EH (cell line): ENCODE results near the gene BUD31.
"Not testable (repeated sequence)": the region's sequence is repeated elsewhere in the genome, so short reads cannot be mapped to it uniquely, and the experiment has no call there.

Experiments used
- DNase-seq: peaks from one replicate; pipeline ENCODE4 v3.0.0-alpha.2; 2015; ENCODE audit warnings: low read depth

BUD31 gene

DNA sequence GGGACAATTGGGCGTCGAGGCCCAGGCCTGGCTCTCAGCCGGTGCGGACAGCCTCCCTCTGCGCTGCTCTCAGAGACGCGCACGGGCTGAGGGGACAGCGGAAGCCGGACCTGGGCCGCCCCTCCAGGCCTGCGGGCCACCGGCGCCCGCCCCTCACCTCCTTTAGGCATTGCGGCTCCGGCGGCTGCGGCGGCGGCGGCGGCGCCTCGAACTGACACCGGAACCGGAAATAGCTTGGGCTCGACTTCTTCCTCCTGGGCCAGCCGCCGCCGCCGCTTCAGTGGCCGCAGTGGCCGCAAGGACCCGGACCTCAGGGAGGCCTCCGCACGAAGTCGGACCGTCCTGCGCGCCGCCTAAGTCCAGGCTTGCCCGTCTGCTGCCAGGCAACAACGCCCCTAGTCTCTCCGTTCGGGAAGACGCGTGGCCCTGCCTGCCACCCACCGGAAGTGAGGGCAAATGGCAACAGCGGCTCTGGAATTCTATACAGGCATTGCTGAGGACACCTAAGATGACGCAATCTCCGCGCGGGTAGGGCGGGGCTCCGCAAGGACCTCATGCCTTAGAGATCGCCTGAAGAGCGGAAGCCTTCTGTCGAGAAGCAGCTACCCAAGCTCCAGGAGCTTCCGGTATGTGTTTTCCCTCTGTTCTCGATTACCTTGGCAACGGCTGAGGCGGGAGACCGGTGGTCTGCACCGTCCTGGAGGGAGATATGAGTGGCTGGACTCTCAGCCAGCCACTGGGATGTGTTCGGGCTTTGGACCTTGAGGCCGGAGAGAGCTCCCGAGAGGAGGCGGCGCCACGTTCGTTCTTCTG lies at the start of gene BUD31, which contains the start of gene PDAP1:
Gene BUD31, plus strand, starts transcription at position 591 of the 813 bp plus-strand sequence. CDS start 2,124 bp downstream, outside the sequence.
Gene PDAP1, minus strand, starts transcription at position 219 of the 813 bp plus-strand sequence. Its CDS starts 49 bp downstream, at position 170.
- peak; percentile 95 for DNase-seq

DNA sequence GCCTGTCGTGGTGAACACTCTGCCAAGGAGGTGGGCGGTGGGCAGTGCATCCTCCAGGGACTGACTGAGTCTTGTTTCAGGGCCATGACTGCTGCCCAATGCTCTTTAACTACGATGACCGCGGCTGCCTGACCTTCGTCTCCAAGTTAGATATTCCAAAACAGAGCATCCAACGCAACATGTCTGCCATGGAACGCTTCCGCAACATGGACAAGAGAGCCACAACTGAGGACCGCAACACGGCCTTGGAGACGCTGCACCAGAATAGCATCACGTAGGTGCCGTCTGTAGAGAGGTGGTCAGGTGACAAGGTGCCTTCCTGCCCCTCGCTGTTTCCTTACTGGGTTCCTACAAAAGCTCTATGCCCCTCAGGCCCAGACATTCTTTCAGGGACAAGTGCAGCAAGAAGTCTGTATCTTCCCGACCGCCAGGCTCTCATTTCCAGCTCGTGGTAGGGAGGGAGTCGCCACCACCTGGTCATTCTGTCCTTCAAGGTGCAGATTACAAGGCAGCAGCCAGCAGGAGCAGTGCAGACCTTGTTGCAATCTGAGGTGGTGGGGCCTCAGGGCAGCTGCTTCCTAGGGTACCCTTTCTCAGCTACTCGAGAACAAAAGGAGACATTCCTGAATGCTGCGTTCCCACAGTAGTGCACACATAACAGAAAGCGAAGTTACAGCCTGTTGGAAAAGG lies 49.2 kb upstream of the BUD31 start:
- no peak for DNase-seq

DNA sequence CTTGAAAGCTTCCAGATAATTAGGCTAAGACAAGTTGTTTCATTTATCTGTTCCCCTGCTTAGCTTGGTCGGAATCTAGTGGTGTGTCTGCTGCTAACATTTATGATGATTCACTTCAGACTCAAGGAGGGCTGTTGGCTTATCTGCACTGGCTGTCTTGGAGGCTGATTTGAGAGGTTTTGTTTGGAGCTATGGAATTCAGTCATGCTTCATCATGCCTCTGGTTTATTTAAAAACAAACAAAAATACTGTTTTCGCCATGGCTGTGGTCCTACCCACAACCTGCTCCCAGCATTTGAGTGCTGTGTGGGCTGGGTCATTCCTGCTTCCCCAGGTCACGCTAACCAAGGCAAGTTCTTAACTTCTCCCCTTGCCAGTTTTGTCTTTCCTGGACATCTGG lies 46.0 kb upstream of the BUD31 start:
- DNase-seq = peak; percentile 93

DNA sequence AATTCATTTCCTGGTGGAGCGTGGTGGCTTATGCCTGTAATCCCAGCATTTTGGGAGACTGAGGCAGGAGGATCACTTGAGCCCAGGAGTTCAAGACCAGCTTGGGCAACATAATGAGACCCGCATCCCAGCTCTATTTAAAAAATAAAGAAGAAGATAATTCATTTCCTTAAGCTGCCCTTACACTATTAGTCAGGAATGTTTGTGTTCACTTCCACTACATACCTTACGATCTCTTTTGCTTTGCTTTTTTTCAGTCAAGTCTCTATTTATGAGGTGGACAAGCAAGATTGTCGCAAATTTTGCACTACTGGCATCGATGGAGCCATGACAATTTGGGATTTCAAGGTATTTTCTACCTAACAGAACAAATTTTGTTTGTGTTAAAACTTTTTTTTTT lies 45.5 kb upstream of the BUD31 start:
- DNase-seq = peak; percentile 47

DNA sequence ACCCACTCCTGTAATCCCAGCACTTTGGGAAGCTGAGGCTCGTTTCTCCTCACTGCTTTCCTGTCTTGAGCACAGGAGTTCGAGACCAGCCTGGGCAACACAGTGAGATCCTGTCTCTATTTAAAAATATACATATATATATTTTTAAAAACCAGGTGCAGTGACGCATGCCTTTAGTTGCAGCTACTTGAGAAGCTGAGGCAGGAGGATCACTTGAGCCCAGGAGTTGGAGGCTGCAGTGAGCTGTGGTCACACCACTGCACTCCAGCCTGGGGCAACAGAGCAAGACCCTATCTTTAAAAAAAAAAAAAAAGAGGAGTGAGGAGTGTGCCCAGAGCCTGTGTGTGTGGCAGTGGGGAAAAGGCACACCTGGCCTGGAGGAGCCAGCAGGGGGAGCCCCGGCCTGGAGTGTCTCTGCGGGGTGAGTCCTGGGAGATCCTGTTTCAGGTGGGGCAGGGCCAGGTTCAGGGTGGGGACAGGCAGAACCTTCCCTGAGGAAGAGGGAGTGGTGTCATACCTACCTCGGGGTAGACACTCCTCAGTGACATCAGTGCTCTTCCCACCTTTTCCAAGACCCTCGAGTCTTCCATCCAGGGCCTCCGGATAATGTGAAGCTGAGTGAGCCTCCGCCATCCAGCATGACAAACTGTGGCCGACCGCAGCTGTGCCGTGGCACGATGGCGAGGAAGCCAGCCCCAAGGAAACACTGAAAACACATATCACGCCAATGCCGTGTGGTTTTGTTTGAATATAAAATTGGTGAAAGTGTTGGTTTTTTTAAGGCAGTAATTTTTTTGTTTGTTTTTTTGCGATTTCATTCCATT lies 43.2 kb upstream of the BUD31 start:
- no peak for DNase-seq

DNA sequence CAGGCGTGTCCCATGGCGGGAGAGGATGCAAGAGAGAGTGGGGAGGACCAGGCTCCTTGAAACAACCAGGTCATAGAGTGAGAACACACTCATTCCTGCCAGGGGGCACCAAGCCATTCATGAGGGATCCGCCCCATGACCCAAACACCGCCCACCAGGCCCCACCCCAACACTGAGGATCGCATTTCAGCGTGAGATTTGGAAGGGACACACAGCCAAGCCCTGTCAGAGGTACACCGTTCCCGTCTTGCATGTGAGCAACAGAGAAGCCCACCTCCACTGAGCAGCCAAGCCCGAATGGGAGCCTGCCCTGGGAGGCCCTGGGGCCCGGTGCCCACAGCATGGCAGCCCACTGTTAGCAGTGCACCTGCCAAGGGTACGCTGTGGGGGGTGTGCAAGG lies 42.1 kb upstream of the BUD31 start:
- DNase-seq = no peak

DNA sequence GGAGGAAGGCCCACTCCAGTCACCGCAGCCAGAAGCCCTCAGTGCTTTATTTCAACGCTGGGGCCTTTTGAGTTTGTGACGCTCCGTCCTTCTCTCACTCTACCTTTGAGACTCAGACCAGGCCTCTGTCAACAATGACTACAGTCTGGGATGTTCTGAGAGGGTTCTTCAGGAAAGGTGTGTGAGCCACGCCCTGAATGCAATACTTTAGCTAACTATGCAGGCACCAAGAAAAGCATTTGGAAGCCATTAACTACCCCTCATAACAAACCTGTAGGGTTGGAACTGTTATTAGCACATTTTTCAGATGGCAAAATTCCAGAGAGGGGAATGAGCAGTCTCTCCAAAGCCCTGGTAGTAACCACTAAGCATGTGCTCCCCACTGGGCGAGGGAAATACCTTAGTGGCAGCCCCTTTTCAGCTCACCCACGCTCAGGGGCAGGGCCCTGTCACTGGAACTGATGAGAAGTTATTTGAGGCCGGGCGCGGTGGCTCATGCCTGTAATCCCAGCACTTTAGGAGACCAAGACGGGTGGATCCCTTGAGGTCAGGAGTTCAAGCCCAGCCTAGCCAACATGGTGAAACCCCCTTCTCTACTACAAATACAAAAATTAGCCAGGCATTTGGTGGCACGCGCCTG lies 39.9 kb upstream of the BUD31 start:
- DNase-seq = no peak

DNA sequence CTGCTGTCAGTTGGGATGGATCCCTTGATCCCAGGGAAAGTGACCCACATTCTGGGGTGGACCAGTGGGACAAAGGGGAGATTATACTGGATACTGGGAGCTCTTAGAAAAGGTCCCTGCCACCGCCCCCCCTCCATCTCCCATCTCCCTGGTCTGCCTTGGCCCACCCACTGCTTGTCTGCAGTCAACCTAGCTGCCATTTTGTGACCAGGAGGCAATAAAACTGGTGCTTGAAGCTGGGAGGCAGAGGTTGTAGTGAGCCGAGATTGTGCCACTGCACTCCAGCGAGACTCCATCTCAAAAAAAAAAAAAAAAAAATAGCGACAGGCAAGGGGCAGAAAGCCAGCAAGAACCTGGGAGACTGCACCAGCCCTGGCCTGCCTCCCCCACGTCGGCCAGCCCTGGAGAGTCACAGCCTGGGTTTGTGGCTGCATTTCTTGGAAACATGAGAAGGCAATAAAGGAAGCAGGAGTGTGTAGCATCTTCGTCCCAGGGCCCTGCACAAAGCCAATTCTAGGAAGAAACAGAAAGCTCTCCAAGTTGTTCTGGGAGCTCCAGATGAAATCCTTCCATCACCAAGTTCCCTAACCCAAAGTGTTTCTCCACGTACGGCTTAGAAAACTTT lies 38.9 kb upstream of the BUD31 start:
- DNase-seq = peak; percentile 47

DNA sequence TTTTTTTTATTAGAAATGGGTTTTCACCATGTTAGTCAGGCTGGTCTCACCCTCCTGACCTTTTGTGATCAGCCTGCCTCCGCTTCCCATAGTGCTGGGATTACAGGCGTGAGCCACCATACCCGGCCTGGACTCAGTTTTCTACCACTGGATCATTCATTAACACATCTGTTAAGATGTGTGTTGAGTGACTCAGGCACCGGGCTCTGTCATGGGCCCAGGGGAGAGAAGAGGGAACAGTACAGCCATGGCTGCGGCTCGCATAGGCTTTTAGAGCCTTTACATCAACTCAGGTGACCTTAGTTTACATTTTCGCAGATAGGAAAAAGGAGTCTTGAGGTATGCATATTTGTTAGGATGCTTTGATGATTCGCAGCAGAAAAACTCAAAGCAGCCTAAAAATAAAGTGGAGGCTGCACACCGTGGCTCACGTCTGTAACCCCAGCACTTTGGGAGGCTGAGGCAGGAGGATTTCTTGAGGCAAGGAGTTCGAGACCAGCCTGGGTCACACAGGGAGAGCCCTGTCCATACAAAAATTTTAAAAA lies 37.3 kb upstream of the BUD31 start:
- peak; percentile 25 for DNase-seq

DNA sequence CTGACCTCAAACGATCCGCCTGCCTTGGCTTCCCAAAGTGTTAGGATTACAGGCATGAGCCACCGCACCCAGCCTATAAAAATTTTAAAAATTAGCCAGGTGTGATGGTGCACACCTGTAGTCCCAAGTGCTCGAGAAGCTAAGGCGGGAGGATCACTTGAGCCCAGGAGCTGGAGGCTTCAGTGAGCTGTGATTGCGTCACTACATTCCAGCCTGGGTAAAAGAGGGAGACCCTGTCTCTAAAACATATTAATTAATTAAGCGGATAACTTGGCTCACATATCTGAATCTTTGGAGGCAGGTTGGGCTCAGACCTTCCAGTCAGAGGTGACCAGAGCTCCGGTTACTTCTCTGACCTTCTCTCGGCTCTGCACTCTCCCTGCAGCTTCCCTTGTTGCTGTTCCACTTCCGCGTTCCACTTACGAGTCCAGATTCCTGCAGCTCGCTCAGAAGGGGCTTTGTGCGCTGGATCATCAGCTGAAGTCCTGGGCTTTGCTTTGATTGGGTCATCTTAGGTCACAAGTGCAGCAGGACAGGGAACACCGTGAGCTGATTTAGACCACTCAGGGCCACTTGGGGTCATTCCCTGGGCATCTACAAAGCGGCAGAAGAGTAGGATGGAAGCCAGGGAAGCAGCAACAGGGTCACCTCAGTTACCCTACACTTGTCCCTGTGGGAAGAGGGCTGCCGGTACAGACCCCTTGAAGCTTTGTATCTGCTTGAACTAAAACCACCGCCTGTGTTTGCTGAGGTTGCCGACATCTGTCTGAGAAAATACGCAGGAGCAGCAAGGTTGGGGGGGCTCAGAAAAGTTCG lies 36.3 kb upstream of the BUD31 start:
- peak; percentile 82 for DNase-seq

DNA sequence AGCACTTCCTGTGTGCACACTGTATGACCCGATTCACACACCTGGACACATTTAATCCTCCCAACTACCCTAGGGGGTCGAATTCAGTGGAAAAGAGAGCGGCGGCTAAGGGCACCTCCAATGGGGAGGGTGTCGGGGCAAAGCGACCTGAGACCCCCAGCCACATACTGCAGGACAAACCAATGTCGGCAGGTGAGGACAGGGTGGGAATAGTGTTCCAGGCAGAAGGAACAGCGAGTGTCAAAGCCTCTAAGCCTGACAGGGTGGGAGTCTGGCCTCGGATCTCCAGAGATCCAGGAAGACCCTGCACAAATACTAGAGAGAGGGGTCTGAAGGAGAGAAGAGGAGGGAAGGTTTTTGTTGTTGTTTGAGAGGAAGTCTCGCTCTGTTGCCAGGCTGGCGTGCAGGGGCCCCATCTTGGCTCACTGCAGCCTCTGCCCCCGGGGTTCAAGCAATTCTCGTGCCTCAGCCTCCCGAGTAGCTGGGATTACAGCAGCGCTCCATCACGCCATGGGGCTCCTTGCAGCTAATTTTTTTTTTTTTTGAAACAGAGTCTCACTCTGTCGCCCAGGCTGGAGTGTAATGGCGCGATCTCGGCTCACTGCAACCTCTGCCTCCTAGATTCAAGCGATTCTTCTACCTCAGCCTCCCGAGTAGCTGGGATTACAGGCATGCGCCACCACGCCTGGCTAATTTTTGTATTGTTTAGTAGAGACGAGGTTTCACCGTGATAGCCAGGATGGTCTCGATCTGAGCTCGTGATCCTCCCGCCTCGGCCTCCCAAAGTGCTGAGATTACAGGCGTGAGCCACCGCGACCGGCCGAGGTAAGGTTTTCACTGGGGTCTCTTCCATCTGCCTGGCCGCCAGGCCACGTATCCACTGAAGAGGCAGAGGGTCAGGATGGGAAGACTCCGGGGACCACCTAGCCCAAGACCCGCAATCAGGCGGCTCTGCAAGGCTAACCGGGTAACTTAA lies 35.4 kb upstream of the BUD31 start:
- DNase-seq = no peak

DNA sequence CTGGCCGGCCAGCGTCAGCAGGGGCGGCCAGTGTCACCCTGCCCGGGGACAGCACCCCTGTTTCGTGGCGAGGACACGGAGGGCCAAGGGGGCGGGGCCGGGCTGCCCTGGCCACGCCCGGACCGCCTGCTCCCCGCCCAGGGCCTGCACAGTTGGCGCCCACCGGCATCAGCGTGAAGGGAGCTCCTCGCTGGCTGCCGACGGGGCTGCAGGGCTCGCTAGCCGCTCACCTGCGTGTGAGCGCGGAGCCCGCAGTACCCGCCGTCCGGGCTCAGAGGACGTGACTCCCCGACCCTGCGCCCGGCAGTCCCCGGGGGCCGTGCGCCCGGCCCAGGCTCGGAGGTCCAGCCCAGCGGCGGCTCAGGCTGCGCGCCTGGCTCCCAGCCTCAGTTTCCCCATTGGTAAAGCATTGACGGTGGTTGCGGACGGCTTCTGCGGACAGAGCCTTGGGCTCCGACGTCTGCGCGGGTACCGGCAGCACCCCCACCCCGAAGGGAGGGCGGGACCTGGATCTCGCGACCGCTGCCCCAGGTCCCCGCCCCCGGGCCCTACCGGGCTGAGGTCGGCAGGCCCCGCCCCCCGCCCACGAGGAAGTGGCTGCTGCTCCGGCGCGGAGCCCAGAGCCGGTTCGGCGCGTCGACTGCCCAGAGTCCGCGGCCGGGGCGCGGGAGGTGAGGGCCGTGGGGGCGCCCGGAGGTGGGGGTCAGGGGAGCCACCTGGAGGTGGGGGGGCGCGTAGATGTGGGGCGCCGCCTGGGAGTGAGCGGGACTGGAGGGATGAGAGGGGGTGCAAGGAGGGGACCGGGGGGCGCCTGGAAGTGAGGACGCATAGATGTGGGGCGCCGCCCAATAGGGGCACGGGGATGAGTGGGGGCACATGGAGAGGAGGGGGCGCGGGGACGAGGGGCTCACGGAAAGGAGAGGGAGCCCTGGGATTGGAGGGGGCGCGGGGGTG lies 34.4 kb upstream of the BUD31 start, which contains the start of gene ARPC1B:
Gene ARPC1B, plus strand, starts transcription at position 620 of the 954 bp plus-strand sequence. CDS start 10,985 bp downstream, outside the sequence.
- DNase-seq = peak; percentile 80

DNA sequence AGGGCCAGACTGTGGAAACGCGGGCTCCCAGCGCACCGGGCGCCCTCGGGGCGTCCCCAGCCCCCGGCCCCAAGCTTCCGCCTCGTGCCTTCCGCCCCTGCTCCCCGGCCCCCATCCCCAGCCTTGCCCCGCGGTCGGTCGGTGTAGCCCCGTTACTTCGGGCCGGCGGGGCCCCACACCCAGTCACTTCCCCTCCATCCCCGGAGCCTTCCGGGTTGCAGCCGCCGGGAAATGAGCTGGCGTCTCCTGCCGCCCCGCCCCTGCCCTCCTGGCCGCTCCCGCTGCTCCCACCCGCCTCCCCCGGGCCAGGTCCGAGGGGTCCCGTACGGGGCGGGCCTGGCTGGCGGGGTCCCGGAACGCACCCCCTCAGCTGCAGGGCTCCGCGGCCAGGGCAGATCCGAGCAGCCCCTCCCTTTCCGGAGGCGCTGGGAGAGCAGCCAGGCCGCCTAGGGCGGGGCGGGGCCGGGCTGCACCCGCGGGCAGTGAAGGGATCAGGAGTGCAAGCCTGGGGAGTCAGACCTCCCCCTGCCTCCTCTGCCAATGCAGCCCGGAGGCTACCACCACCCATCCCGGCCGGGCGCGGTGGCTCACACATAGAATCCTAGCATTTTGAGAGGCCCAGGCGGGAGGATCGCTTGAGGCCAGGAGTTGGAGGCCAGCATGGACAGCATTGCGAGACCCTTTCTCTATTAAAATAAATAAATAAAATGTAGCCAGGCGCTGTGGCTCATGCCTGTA lies 33.5 kb upstream of the BUD31 start:
- DNase-seq = peak; percentile 79

DNA sequence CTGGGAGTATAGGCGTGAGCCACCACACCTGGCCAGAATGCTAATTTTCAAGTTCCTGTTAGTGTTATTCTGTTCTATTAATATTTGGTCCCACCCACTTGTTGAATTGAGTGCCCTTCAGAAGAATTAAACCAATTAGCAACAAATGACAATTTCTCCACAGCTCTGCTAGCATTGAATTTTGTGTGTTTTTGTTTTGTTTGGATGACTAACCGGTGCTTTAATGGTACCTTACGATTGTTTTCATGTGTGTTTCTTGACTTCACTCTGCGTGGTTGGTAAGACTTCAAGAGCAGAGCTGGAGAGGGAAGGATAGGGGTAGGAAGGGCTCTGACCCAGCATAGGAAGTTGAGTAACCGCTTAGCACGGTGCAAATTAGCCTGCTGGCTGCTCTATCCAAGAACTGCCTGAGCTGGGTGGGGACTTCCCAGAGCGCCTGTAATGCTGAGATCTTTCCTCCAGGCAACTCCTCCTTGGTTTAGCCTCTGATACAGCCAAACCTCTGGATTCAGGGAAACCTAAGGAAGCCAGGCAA lies 29.7 kb upstream of the BUD31 start:
- DNase-seq = peak; percentile 93

DNA sequence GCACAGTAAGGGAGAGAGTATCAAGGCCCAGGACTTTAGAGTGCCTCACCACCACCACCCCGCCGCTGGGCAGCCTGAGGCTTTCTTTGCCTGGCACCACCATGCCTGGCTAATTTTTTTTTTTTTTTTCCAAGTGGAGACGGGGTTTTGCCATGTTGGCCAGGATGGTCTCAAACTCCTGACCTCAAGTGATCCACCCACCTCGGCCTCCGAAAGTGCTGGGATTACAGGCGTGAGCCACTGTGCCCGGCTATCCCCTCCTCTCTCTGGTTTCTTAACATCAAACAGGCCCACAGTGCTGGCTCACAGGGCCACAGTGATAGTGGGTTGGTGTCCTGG lies 29.1 kb upstream of the BUD31 start:
- DNase-seq = not testable (repeated sequence)

DNA sequence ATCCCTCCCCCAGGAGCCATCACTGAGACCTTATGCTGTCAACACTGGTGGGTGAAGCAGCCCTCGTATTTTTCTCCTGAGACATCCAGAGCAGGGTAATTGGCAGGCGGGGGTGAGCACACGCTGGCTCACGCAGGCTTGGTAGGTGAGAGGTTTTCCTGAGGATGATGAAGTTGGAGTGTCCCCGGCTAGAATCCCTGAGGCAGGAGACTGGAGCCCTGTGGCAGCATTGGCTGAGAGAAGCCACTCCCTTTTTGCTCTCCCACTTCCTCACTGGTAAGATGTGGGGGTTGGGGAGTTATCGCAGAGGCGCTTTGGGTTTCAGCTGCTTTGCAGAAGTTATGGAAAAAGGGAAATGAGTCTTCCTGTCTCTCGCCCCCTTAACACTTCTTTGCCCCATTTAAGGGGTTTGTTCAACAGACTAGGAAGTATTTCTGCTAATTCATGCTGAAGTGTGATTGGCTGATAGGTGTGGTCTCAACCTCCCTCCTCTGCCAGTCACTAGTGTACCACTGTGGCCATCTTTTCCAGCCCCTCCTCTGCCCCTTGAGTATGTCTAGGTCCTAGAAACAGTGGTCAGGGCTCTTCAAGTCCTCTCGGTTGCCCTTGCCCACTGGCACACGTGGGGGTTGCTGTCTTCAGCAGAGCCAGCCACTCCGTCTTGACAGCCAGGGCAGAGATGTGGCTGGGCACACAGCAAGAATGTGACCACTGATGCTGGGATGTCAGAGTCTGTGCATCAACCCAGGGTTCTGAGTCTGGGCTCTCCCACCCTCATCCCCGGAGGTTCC lies 28.5 kb upstream of the BUD31 start:
- DNase-seq = peak; percentile 57
